Hepatocyte (in vitro differentiated cells): ENCODE results near the gene PHEX. TPM values are rescaled to one million over a fixed set of nuclear protein-coding genes. Genes with fewer than 3 reads are reported as not detected.

Experiments
- DNase-seq: peaks from one replicate; pipeline ENCODE4 v3.0.0-alpha.2; 2016; ENCODE audit warnings: low spot score
- H2AFZ ChIP-seq: fragments of 200-600 bp; sonication (generic); 2 replicates; pipeline ENCODE4 v1.6.0; 2016; ENCODE audit warnings: antibody characterized with exemption, mild to moderate bottlenecking
- H3K27ac ChIP-seq: fragments of 200-600 bp; sonication (generic); 2 replicates; pipeline ENCODE4 v1.5.1; 2016; ENCODE audit warnings: mild to moderate bottlenecking
- H3K27me3 ChIP-seq: fragments of 200-600 bp; sonication (generic); 2 replicates; pipeline ENCODE4 v1.6.1; 2016
- H3K36me3 ChIP-seq: fragments of 200-600 bp; sonication (generic); replicated peaks from 2 replicates; pipeline ENCODE4 v1.5.1; 2016; ENCODE audit warnings: low read depth; ENCODE audit not compliant: insufficient read depth
- H3K4me1 ChIP-seq: fragments of 200-600 bp; sonication (generic); 2 replicates; pipeline ENCODE4 v1.5.1; 2016; ENCODE audit warnings: mild to moderate bottlenecking, moderate library complexity; ENCODE audit not compliant: insufficient read depth
- H3K4me2 ChIP-seq: fragments of 200-600 bp; sonication (generic); 2 replicates; pipeline ENCODE4 v1.6.0; 2016
- H3K4me3 ChIP-seq: fragments of 200-600 bp; sonication (generic); 2 replicates; pipeline ENCODE4 v1.5.1; 2016; ENCODE audit warnings: mild to moderate bottlenecking
- H3K79me2 ChIP-seq: fragments of 200-600 bp; sonication (generic); 2 replicates; pipeline ENCODE4 v1.6.0; 2017; ENCODE audit warnings: mild to moderate bottlenecking
- H3K9me2 ChIP-seq: fragments of 200-600 bp; sonication (generic); replicated peaks from 2 replicates; pipeline ENCODE4 v1.6.0; 2017; ENCODE audit warnings: mild to moderate bottlenecking; ENCODE audit not compliant: insufficient read depth
- H3K9me3 ChIP-seq: fragments of 200-600 bp; sonication (generic); 2 replicates; pipeline ENCODE4 v1.5.1; 2016; ENCODE audit warnings: low read depth, mild to moderate bottlenecking
- H4K20me1 ChIP-seq: fragments of 200-600 bp; sonication (generic); 2 replicates; pipeline ENCODE4 v1.6.0; 2016; ENCODE audit warnings: mild to moderate bottlenecking; ENCODE audit not compliant: insufficient read depth, poor library complexity, severe bottlenecking
- CTCF ChIP-seq: fragments of 200-600 bp; sonication (generic); IDR thresholded peaks from 2 replicates; pipeline ENCODE4 v1.5.1; 2016; ENCODE audit warnings: antibody characterized with exemption, mild to moderate bottlenecking; ENCODE audit not compliant: poor library complexity
- EZH2 ChIP-seq: fragments of 200-600 bp; sonication (generic); IDR thresholded peaks from 2 replicates; pipeline ENCODE4 v1.6.1; 2016; ENCODE audit warnings: antibody characterized with exemption, mild to moderate bottlenecking, borderline replicate concordance
- EZH2phosphoT487 ChIP-seq: fragments of 200-600 bp; sonication (generic); IDR thresholded peaks from one replicate; pipeline ENCODE4 v1.6.1; 2018; ENCODE audit warnings: antibody characterized with exemption, mild to moderate bottlenecking, low read depth, moderate library complexity; ENCODE audit not compliant: unreplicated experiment, severe bottlenecking
- WGBS: methylation state at CpG from one replicate; pipeline ENCODE4 v1.1.6; 2016; ENCODE audit warnings: low lambda C conversion rate; ENCODE audit errors: missing lambda C conversion rate; 5-methylcytosine and 5-hydroxymethylcytosine counted together
- polyA plus RNA-seq: library from polyadenylated mRNA; unstranded; fragments of >200 nt; fragmentation: Nextera tagmentation; extraction: Ambion mirVana; gene quantifications from 2 replicates; pipeline ENCODE4 v1.2.1, GENCODE V29; 2016
- total RNA-seq: library from RNA; depleted of rRNA; stranded (reverse); fragments of >200 nt; gene quantifications from 2 replicates; pipeline ENCODE4 v1.2.3, GENCODE V29; 2014

Gene PHEX
- 0.27 and 0.84 TPM in 2 replicates for total RNA-seq
- polyA plus RNA-seq = 0.05 and 0.16 TPM in 2 replicates

DNA sequence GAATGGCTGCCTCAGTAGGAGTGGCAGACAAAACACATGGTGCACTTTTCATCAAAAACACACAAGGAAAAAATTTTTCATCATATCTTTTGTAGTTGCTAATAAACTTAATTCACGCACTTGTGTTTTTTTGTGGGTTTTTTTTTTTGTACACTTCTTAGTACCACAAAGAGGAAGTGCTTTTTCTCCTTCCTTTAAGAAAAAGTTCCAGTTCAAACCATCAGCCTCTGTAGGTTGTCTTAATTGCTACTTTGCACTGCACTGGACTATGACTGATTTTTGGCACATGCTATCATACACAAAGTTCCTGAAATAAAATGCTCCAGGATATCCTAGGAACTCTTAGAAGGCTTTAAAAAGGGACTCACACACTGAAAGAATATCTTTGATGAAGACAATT, at the start of gene PHEX:
Gene PHEX, plus strand, starts transcription at position 242 of the 400 bp plus-strand sequence. CDS start 681 bp downstream, outside the sequence.
- no peaks in the 10 kb centered on the region for H3K9me2 ChIP-seq
- WGBS = 77% methylated on average over 1 of the region's 1 CpG
- H3K4me1 ChIP-seq = no peaks in the 10 kb centered on the region
- H3K27ac ChIP-seq = no peak within 1 kb of the TSS
- H3K4me2 ChIP-seq = no peak within 1 kb of the TSS
- no peak within 1 kb of the TSS for H3K4me3 ChIP-seq
- no peak for DNase-seq
- H2AFZ ChIP-seq = no peak within 1 kb of the TSS
- H3K9me3 ChIP-seq = no peaks in the 10 kb centered on the region
- TF ChIP-seq EZH2 = no peak
- TF ChIP-seq CTCF = no peak
- TF ChIP-seq EZH2phosphoT487 = no peak
- H4K20me1 ChIP-seq = no peaks in the 10 kb centered on the region
- no peaks in the 10 kb centered on the region for H3K36me3 ChIP-seq
- no peaks in the 10 kb centered on the region for H3K27me3 ChIP-seq
- H3K79me2 ChIP-seq = no peaks in the 10 kb centered on the region

GRCh38 chrX:21985332-21985777, 46.8 kb upstream of the PHEX start:
- Histone ChIP-seq H3K36me3 (no peaks in the 10 kb centered on the region), H3K79me2 (no peaks in the 10 kb centered on the region), H3K27ac (no peak overlapping the region), H3K4me2 (no peak overlapping the region), H3K4me1 (no peaks in the 10 kb centered on the region), H2AFZ (no peak overlapping the region), H3K4me3 (no peak overlapping the region), H3K27me3 (no peaks in the 10 kb centered on the region), H3K9me2 (no peaks in the 10 kb centered on the region), H4K20me1 (no peaks in the 10 kb centered on the region), H3K9me3 (no peaks in the 10 kb centered on the region)
- WGBS = 34% methylated on average over 3 of the region's 3 CpGs
- peak; percentile 78 for DNase-seq
- TF ChIP-seq EZH2phosphoT487 (no peak), CTCF (peak; percentile 97)

GRCh38 chrX:21986596-21986995, 45.5 kb upstream of the PHEX start:
- 60% methylated on average over 1 of the region's 1 CpG for WGBS
- Histone ChIP-seq H3K36me3 (no peaks in the 10 kb centered on the region), H3K9me2 (no peaks in the 10 kb centered on the region), H2AFZ (no peak overlapping the region), H3K27me3 (no peaks in the 10 kb centered on the region), H3K4me2 (no peak overlapping the region), H3K9me3 (no peaks in the 10 kb centered on the region), H4K20me1 (no peaks in the 10 kb centered on the region), H3K4me1 (no peaks in the 10 kb centered on the region), H3K79me2 (no peaks in the 10 kb centered on the region), H3K27ac (no peak overlapping the region), H3K4me3 (no peak overlapping the region)
- TF ChIP-seq EZH2 (no peak), EZH2phosphoT487 (no peak), CTCF (no peak)
- no peak for DNase-seq

DNA sequence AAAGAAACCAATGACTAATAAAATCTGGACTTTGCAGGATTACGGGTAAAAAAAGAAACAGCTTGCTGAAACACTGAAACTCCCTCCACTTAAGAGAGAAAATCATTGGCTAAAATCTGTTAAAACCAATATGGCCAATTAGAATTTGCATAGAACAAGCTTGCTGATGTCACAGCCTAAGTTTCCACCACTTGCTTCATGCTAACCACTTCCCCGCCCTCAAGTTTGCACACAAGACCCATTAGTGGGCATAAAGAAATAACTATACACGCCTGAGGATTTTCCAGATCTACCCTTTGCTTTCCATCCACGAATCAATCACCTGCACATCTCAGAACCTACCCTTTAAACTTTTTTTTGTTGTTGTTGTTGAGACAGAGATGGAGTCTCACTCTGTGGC, 42.7 kb upstream of the PHEX start:
- DNase-seq = no peak
- no peak for TF ChIP-seq CTCF
- TF ChIP-seq EZH2 = no peak
- no peak for TF ChIP-seq EZH2phosphoT487
- Histone ChIP-seq H3K36me3 (no peaks in the 10 kb centered on the region), H4K20me1 (no peaks in the 10 kb centered on the region), H3K9me3 (no peaks in the 10 kb centered on the region), H3K27me3 (no peaks in the 10 kb centered on the region), H3K4me3 (no peak overlapping the region), H3K9me2 (no peaks in the 10 kb centered on the region), H3K4me1 (no peaks in the 10 kb centered on the region), H3K27ac (no peak overlapping the region), H3K79me2 (no peaks in the 10 kb centered on the region), H3K4me2 (no peak overlapping the region), H2AFZ (no peak overlapping the region)
- 83% methylated on average over 4 of the region's 4 CpGs for WGBS
